H1 (cell line): Measurements from ENCODE around the gene PHKA2. TPM values are rescaled to one million over a fixed set of nuclear protein-coding genes. Genes with fewer than 3 reads are reported as not detected.

Experiments
- CTCF ChIA-PET: fragments of 300-600 bp; sonication (Branson Sonifier 250); formaldehyde crosslinking; loops from one replicate; lab custom pipeline; 2021; ENCODE audit not compliant: partially characterized antibody; lab: Charles Lee
- POLR2A ChIA-PET: fragments of 300-600 bp; sonication (Branson Sonifier 250); formaldehyde crosslinking; loops from one replicate; lab custom pipeline; 2021; ENCODE audit warnings: inconsistent platforms; ENCODE audit not compliant: partially characterized antibody; lab: Charles Lee
- DNase-seq, 2 experiments: peaks; one replicate each; pipeline versions ENCODE4 v3.0.0 to v3.0.0-alpha.2; 2010 to 2022; ENCODE audit warnings: low spot score in 2 of 2, low read depth in 1 of 2, mixed read lengths in 1 of 2
- FAIRE-seq: peaks from 2 replicates; lab custom pipeline; 2011; peaks lifted over from hg19 to GRCh38; lab: Jason Lieb, UNC
- H2AFZ ChIP-seq: 2 replicates; pipeline ENCODE4 v1.8.1; 2012; ENCODE audit warnings: low read length, inconsistent platforms
- H2AK5ac ChIP-seq: 2 replicates; pipeline ENCODE4 v1.6.1; 2013; ENCODE audit warnings: low read depth, low read length
- H2BK120ac ChIP-seq: replicated peaks from 2 replicates; pipeline ENCODE3; 2013; ENCODE audit warnings: low read depth, low read length, inconsistent platforms
- H2BK12ac ChIP-seq: 2 replicates; pipeline ENCODE4 v1.6.1; 2013; ENCODE audit warnings: low read depth, low read length
- H2BK15ac ChIP-seq: 2 replicates; pipeline ENCODE4 v1.6.1; 2013; ENCODE audit warnings: low read length
- H2BK20ac ChIP-seq: 2 replicates; pipeline ENCODE4 v1.6.1; 2013; ENCODE audit warnings: low read length
- H2BK5ac ChIP-seq: 2 replicates; pipeline ENCODE4 v1.6.1; 2013; ENCODE audit warnings: low read depth, low read length
- H3K14ac ChIP-seq: 2 replicates; pipeline ENCODE4 v1.6.1; 2013; ENCODE audit warnings: inconsistent platforms; ENCODE audit not compliant: insufficient read length
- H3K18ac ChIP-seq: 2 replicates; pipeline ENCODE4 v1.6.1; 2013; ENCODE audit warnings: low read length; ENCODE audit errors: extremely low read depth
- H3K23ac ChIP-seq: 2 replicates; pipeline ENCODE4 v1.6.1; 2013; ENCODE audit warnings: inconsistent platforms; ENCODE audit not compliant: insufficient read length
- H3K23me2 ChIP-seq: 2 replicates; pipeline ENCODE4 v1.6.1; 2013; ENCODE audit warnings: low read depth, low read length
- H3K27ac ChIP-seq: 2 replicates; pipeline ENCODE4 v1.6.1; 2011; ENCODE audit warnings: low read depth, low read length, inconsistent platforms
- H3K27me3 ChIP-seq, 4 experiments: replicated peaks in 1 of 4; 1 replicate in 1 of 4; 2 replicates in 3 of 4; pipeline versions ENCODE4 v1.6.1 to v1.8.1; 2011 to 2013; ENCODE audit warnings: low read length in 3 of 4, mild to moderate bottlenecking in 3 of 4, inconsistent platforms in 2 of 4, mixed read lengths in 2 of 4, moderate library complexity in 1 of 4; ENCODE audit not compliant: control insufficient read depth in 3 of 4, insufficient read depth in 3 of 4; ENCODE audit errors: extremely low read depth in 1 of 4
- H3K36me3 ChIP-seq, 4 experiments: 2 replicates each; pipeline versions ENCODE4 v1.6.1 to v1.8.1; 2011 to 2013; ENCODE audit warnings: mild to moderate bottlenecking in 4 of 4, low read length in 3 of 4, moderate library complexity in 2 of 4, control low read depth in 1 of 4, inconsistent platforms in 1 of 4; ENCODE audit not compliant: insufficient read depth in 4 of 4, control insufficient read depth in 2 of 4
- H3K4ac ChIP-seq: replicated peaks from 2 replicates; pipeline ENCODE3; 2013; ENCODE audit warnings: low read length, low read depth, mixed read lengths, inconsistent platforms; ENCODE audit not compliant: insufficient read length
- H3K4me1 ChIP-seq, 4 experiments: replicated peaks in 1 of 4; 1 replicate in 1 of 4; 2 replicates in 3 of 4; pipeline versions ENCODE4 v1.6.1 to v1.8.1; 2011 to 2013; ENCODE audit warnings: low read length in 3 of 4, inconsistent platforms in 2 of 4, mixed read lengths in 1 of 4; ENCODE audit not compliant: insufficient read depth in 4 of 4, control insufficient read depth in 3 of 4
- H3K4me2 ChIP-seq, 2 experiments: 2 replicates each; pipeline versions ENCODE4 v1.6.1 to v1.8.1; 2011 to 2013; ENCODE audit warnings: low read depth in 2 of 2, low read length in 2 of 2, control low read depth in 1 of 2, inconsistent platforms in 1 of 2, mild to moderate bottlenecking in 1 of 2; ENCODE audit not compliant: insufficient read depth in 1 of 2
- H3K4me3 ChIP-seq, 4 experiments: fragments of 200-600, 300-600 bp in 1 of 4; sonication (generic), shearing (Covaris generic), sonication (Bioruptor Twin) in 1 of 4; 2 replicates each; pipeline versions ENCODE4 v1.5.1 to v1.8.1; 2011 to 2016; ENCODE audit warnings: low read length in 4 of 4, low read depth in 3 of 4, control low read depth in 2 of 4, inconsistent platforms in 2 of 4, mild to moderate bottlenecking in 2 of 4, mixed read lengths in 1 of 4, moderate library complexity in 1 of 4; ENCODE audit not compliant: insufficient read depth in 2 of 4; ENCODE audit errors: extremely low read depth in 1 of 4
- H3K56ac ChIP-seq: replicated peaks from 2 replicates; pipeline ENCODE3; 2013; ENCODE audit warnings: low read depth, mild to moderate bottlenecking, mixed read lengths, low read length, inconsistent platforms; ENCODE audit not compliant: insufficient read length
- H3K79me1 ChIP-seq: 2 replicates; pipeline ENCODE4 v1.6.1; 2013; ENCODE audit warnings: low read depth, low read length, control low read depth
- H3K79me2 ChIP-seq, 2 experiments: 2 replicates each; pipeline versions ENCODE4 v1.6.1 to v1.8.1; 2012 to 2013; ENCODE audit warnings: low read length in 2 of 2, mild to moderate bottlenecking in 2 of 2, inconsistent platforms in 1 of 2; ENCODE audit not compliant: insufficient read depth in 2 of 2, control insufficient read depth in 1 of 2
- H3K9ac ChIP-seq, 4 experiments: replicated peaks in 1 of 4; 1 replicate in 1 of 4; 2 replicates in 3 of 4; pipeline versions ENCODE4 v1.6.1 to v1.8.1; 2011 to 2013; ENCODE audit warnings: low read depth in 3 of 4, low read length in 3 of 4, control low read depth in 2 of 4, mild to moderate bottlenecking in 2 of 4, moderate library complexity in 2 of 4, inconsistent platforms in 1 of 4; ENCODE audit errors: extremely low read depth in 1 of 4
- H3K9me3 ChIP-seq, 2 experiments: 2 replicates each; pipeline versions ENCODE4 v1.6.1 to v1.8.1; 2012 to 2013; ENCODE audit warnings: mild to moderate bottlenecking in 2 of 2, moderate library complexity in 2 of 2, control low read depth in 1 of 2, inconsistent platforms in 1 of 2, low read depth in 1 of 2, low read length in 1 of 2, mixed read lengths in 1 of 2; ENCODE audit not compliant: insufficient read depth in 2 of 2
- H4K20me1 ChIP-seq, 2 experiments: replicated peaks in 1 of 2; 2 replicates each; pipeline versions ENCODE3 to v1.8.1; 2011 to 2013; ENCODE audit warnings: inconsistent platforms in 2 of 2, low read length in 2 of 2, mild to moderate bottlenecking in 1 of 2; ENCODE audit not compliant: insufficient read depth in 2 of 2, control insufficient read depth in 1 of 2
- H4K5ac ChIP-seq: 2 replicates; pipeline ENCODE4 v1.6.1; 2013; ENCODE audit warnings: low read length, low read depth, mixed read lengths, inconsistent platforms; ENCODE audit not compliant: insufficient read length
- H4K8ac ChIP-seq: 2 replicates; pipeline ENCODE4 v1.8.0; 2013; ENCODE audit warnings: mild to moderate bottlenecking, moderate library complexity, low read length, inconsistent platforms; ENCODE audit not compliant: insufficient read depth; ENCODE audit errors: extremely low read depth
- H4K91ac ChIP-seq: replicated peaks from 2 replicates; pipeline ENCODE3; 2013; ENCODE audit warnings: low read length, mixed read lengths, inconsistent platforms; ENCODE audit not compliant: insufficient read length
- BCL11A ChIP-seq, 2 experiments: IDR thresholded peaks; one replicate each; pipeline ENCODE4 v1.6.1; 2011; ENCODE audit warnings: low read depth in 2 of 2, low read length in 2 of 2, mild to moderate bottlenecking in 2 of 2
- EP300 ChIP-seq, 2 experiments: IDR thresholded peaks; 1 replicate in 1 of 2; 2 replicates in 1 of 2; pipeline ENCODE4 v1.6.1; 2011 to 2012; ENCODE audit warnings: low read depth in 2 of 2, low read length in 2 of 2, mild to moderate bottlenecking in 2 of 2, borderline replicate concordance in 1 of 2, inconsistent platforms in 1 of 2, moderate library complexity in 1 of 2
- RAD21 ChIP-seq, 2 experiments: IDR thresholded peaks in 1 of 2; conservative IDR thresholded peaks in 1 of 2; 2 replicates each; pipeline ENCODE4 v1.6.1; 2011; ENCODE audit warnings: low read depth in 2 of 2, low read length in 2 of 2, improper control_type of control experiment in 1 of 2, inconsistent platforms in 1 of 2, mild to moderate bottlenecking in 1 of 2, moderate library complexity in 1 of 2
- SAP30 ChIP-seq: fragments of 300-600 bp; sonication (generic); IDR thresholded peaks from 2 replicates; pipeline ENCODE4 v1.7.1; 2012; ENCODE audit warnings: low read length, moderate library complexity, mild to moderate bottlenecking, inconsistent platforms; ENCODE audit not compliant: insufficient read depth, insufficient replicate concordance
- SIRT6 ChIP-seq: IDR thresholded peaks from one replicate; pipeline ENCODE4 v1.7.1; 2012; ENCODE audit warnings: low read length, inconsistent platforms
- SUZ12 ChIP-seq: fragments of 200-600 bp; sonication (generic); IDR thresholded peaks from 2 replicates; pipeline ENCODE4 v1.6.1; 2012; ENCODE audit warnings: mild to moderate bottlenecking, inconsistent platforms, low read length, moderate library complexity, mixed read lengths
- WGBS, 2 experiments: shearing (Covaris generic) in 1 of 2; methylation state at CpG; one replicate each; pipeline versions ENCODE4 v1.1.6 to v1.1.7; 2013 to 2015; ENCODE audit warnings: low lambda C conversion rate in 2 of 2, mixed read lengths in 2 of 2, inconsistent platforms in 1 of 2, low coverage in 1 of 2, missing lambda C conversion rate in 1 of 2; ENCODE audit not compliant: insufficient replicate concordance in 2 of 2, insufficient coverage in 1 of 2, insufficient read length in 1 of 2; ENCODE audit errors: extremely low coverage in 1 of 2, missing lambda C conversion rate in 1 of 2; 5-methylcytosine and 5-hydroxymethylcytosine counted together
- polyA plus RNA-seq, 7 experiments: library from polyadenylated mRNA; depleted of rRNA in 3 of 7; stranded (reverse) in 5 of 7; unstranded in 2 of 7; fragments of >200 nt in 5 of 7; fragments of 200-250 nt in 2 of 7; gene quantifications; 1 replicate in 5 of 7; 2 replicates in 1 of 7; 4 replicates in 1 of 7; pipeline versions ENCODE4 v1.2.1 to v1.2.3, GENCODE V29; 2011 to 2013; ENCODE audit warnings: missing spikeins in 2 of 7, mixed read lengths in 2 of 7
- total RNA-seq: library from RNA; stranded (reverse); fragmentation: NEBNext Ultra II Directional; extraction: Animal tissue kit (Norgen Biotek cat#: 25700); gene quantifications from 2 replicates; pipeline ENCODE4 v1.2.1, GENCODE V29; 2021
- TF ChIP-seq, protein P1 (sequence below): IDR thresholded peaks from 2 replicates; pipeline ENCODE4 v1.6.1; 2012; ENCODE audit warnings: low read length, inconsistent platforms
- TF ChIP-seq, protein P2 (sequence below): IDR thresholded peaks from 2 replicates; pipeline ENCODE4 v1.6.1; 2011; ENCODE audit warnings: low read depth, mild to moderate bottlenecking, low read length; ENCODE audit not compliant: insufficient read depth

Gene PHKA2
- total and polyA plus RNA-seq, 2 of the 8 experiments (the other 6 are each of a cell fraction or from before 2014, with no cell fraction given): 28.1 to 35.8 TPM

DNA sequence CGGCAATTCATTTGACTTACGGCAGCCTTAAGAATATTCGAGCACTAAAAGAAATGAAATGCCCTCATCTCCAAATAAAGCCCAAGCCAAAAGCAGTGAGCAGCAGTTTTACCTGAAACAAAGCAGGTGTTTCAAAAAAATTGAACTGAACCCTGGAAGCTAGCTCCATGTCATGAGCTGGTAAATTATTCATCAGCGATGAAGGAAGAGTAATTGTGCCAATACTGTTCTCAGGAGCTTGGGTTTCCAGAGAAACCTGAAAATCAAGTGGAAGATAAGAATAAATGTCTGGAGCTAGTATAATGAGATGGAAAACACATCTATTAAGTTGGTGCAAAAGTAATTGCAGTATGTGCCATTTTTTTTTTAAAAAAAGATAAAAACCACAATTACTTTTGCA, 24.0 kb upstream of the PHKA2 start:
- Histone ChIP-seq H2BK5ac (no peak overlapping the region), H3K36me3 (peaks cover 0 to 7% (median 3%) of the 10 kb centered on the region in 4 experiments; a peak in 2 of 8 replicates), H4K5ac (no peak overlapping the region), H2BK120ac (no peak overlapping the region), H2AFZ (no peak overlapping the region), H4K91ac (no peak overlapping the region), H3K23ac (no peak overlapping the region), H2BK20ac (no peak overlapping the region), H3K4me2 (no peak overlapping the region), H3K4ac (no peak overlapping the region), H2BK12ac (no peak overlapping the region), H3K4me1 (no peaks in the 10 kb centered on the region), H2BK15ac (no peak overlapping the region), H4K20me1 (no peaks in the 10 kb centered on the region), H3K79me2 (no peaks in the 10 kb centered on the region), H3K9ac (no peak overlapping the region), H3K4me3 (no peak overlapping the region), H3K9me3 (no peaks in the 10 kb centered on the region), H3K23me2 (no peaks in the 10 kb centered on the region), H3K14ac (no peak overlapping the region), H3K27ac (no peak overlapping the region), H3K27me3 (no peaks in the 10 kb centered on the region), H3K56ac (no peak overlapping the region), H4K8ac (no peak overlapping the region), H3K18ac (no peak overlapping the region), H3K79me1 (no peaks in the 10 kb centered on the region), H2AK5ac (no peak overlapping the region)
- FAIRE-seq (no peak), DNase-seq (no peak)
- 95% methylated on average over 4 of the region's 4 CpGs; no CpG with 5 or more reads in 1 of the 2 experiments for WGBS, 2 experiments
- POLR2A ChIA-PET: no interaction called here
- no peak for TF ChIP-seq SAP30
- no peak for TF ChIP-seq BCL11A (IDR thresholded peaks at IDR 0.05; ENCODE audit: low read depth in 2 of 2, low read length in 2 of 2)
- TF ChIP-seq SIRT6: no peak
- no peak for TF ChIP-seq RAD21 (IDR thresholded peaks at IDR 0.05 in 1 of 2, conservative IDR thresholded peaks at IDR 0.05 in 1 of 2; ENCODE audit: low read depth in 2 of 2, low read length in 2 of 2)
- TF ChIP-seq, protein P1, sequence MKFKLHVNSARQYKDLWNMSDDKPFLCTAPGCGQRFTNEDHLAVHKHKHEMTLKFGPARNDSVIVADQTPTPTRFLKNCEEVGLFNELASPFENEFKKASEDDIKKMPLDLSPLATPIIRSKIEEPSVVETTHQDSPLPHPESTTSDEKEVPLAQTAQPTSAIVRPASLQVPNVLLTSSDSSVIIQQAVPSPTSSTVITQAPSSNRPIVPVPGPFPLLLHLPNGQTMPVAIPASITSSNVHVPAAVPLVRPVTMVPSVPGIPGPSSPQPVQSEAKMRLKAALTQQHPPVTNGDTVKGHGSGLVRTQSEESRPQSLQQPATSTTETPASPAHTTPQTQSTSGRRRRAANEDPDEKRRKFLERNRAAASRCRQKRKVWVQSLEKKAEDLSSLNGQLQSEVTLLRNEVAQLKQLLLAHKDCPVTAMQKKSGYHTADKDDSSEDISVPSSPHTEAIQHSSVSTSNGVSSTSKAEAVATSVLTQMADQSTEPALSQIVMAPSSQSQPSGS: no peak
- TF ChIP-seq SUZ12: no peak
- TF ChIP-seq, protein P2, sequence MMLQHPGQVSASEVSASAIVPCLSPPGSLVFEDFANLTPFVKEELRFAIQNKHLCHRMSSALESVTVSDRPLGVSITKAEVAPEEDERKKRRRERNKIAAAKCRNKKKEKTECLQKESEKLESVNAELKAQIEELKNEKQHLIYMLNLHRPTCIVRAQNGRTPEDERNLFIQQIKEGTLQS: no peak
- no peak for TF ChIP-seq EP300 (IDR thresholded peaks at IDR 0.05; ENCODE audit: borderline replicate concordance in 1 of 2, low read depth in 2 of 2, low read length in 2 of 2)
- CTCF ChIA-PET: interaction anchor here (0.6 to 1.4 kb wide), 4 partner anchors 9 to 911 kb away, joined by 3 to 6 read pairs (median 5); no protein-coding TSS in a partner anchor
